Stimulated activated CD4-positive, alpha-beta T cell treated with anti-CD3 and anti-CD28 coated beads, Interleukin-4, amount 100 ng/mL, for 48 hours (primary cell): ENCODE measurements around the gene CLEC4G.
"Not testable (repeated sequence)": the region's sequence is repeated elsewhere in the genome, so short reads cannot be mapped to it uniquely, and the experiment has no call there.

Experiments used
- DNase-seq, 2 donors: peaks; one replicate each; pipeline ENCODE4 v3.0.0-alpha.2; 2020; ENCODE audit warnings: low read depth in 2 of 2

CLEC4G gene

GRCh38 chr19:7746903-7747884 is 15.3 kb upstream of the CLEC4G start, which contains the start of gene CD209:
TSS of gene CD209 (minus strand) at chr19:7747534. CDS start at chr19:7747511, 23 bp downstream.
- DNase-seq, result no peak

- not testable (repeated sequence) for DNase-seq
Measured at GRCh38 chr19:7746306-7746705, 14.4 kb upstream of the CLEC4G start.

GRCh38 chr19:7744871-7745650 is 13.2 kb upstream of the CLEC4G start:
- no peak for DNase-seq

GRCh38 chr19:7744199-7744786 is 12.4 kb upstream of the CLEC4G start:
- no peak for DNase-seq

- DNase-seq, result no peak
Measured at GRCh38 chr19:7743425-7743841, 11.5 kb upstream of the CLEC4G start.

GRCh38 chr19:7742991-7743390 is 11.1 kb upstream of the CLEC4G start:
- no peak for DNase-seq

- no peak for DNase-seq
Measured at GRCh38 chr19:7742575-7742974, 10.7 kb upstream of the CLEC4G start.

GRCh38 chr19:7740682-7741054 is 8.8 kb upstream of the CLEC4G start:
- DNase-seq, result no peak

- no peak for DNase-seq
Measured at GRCh38 chr19:7739801-7740681, 8.1 kb upstream of the CLEC4G start.

- no peak for DNase-seq
Measured at GRCh38 chr19:7739211-7739755, 7.4 kb upstream of the CLEC4G start.

- peak; percentile 17 to 36 for DNase-seq
Measured at GRCh38 chr19:7738023-7738422, 6.1 kb upstream of the CLEC4G start.

GRCh38 chr19:7737215-7737614 is 5.3 kb upstream of the CLEC4G start:
- no peak for DNase-seq

GRCh38 chr19:7736148-7736547 is 4.2 kb upstream of the CLEC4G start:
- DNase-seq, result no peak

GRCh38 chr19:7734220-7735203 is 2.6 kb upstream of the CLEC4G start:
- DNase-seq, result no peak

- no peak for DNase-seq
Measured at GRCh38 chr19:7733376-7733775, 1.5 kb upstream of the CLEC4G start.

- DNase-seq, result no peak
Measured at GRCh38 chr19:7731615-7732014, 295 bp downstream of the CLEC4G start.

- no peak for DNase-seq
Measured at GRCh38 chr19:7731218-7731595, 703 bp downstream of the CLEC4G start.

- DNase-seq, result no peak
Measured at GRCh38 chr19:7730286-7731217, 1.4 kb downstream of the CLEC4G start.

- DNase-seq, result no peak
Measured at GRCh38 chr19:7729831-7730285, 2.1 kb downstream of the CLEC4G start.
